Activated T-helper 17 cell treated with anti-CD3 and anti-CD28 coated beads, Interleukin-2, amount 50 U/mL, for 72 hours (primary cell): ENCODE data around the gene OR4A15. TPM values are rescaled to one million over a fixed set of nuclear protein-coding genes. Genes with fewer than 3 reads are reported as not detected.

Source experiments
- ATAC-seq: fragments of 150-1000 bp; cut with Tn5 transposase; replicated peaks from 2 replicates; pipeline ENCODE4 v1.10.0; 2021; ENCODE audit warnings: mild to moderate bottlenecking, moderate library complexity
- H3K27ac Mint-ChIP-seq: one replicate; pipeline ENCODE4 v1.8.0; 2022; ENCODE audit warnings: mixed read lengths
- H3K27me3 Mint-ChIP-seq: one replicate; pipeline ENCODE4 v1.8.0; 2022; ENCODE audit warnings: mixed read lengths
- H3K36me3 Mint-ChIP-seq: one replicate; pipeline ENCODE4 v1.8.0; 2022; ENCODE audit warnings: low read depth, mild to moderate bottlenecking, mixed read lengths
- H3K4me1 Mint-ChIP-seq: one replicate; pipeline ENCODE4 v1.8.0; 2022; ENCODE audit warnings: mixed read lengths
- H3K4me3 Mint-ChIP-seq: one replicate; pipeline ENCODE4 v1.8.0; 2022; ENCODE audit warnings: mild to moderate bottlenecking, mixed read lengths
- H3K9me3 Mint-ChIP-seq: one replicate; pipeline ENCODE4 v1.8.0; 2022; ENCODE audit warnings: mixed read lengths
- total RNA-seq, 2 donors: library from RNA; stranded (reverse); gene quantifications; one replicate each; pipeline ENCODE4 v1.2.3, GENCODE V29; 2022

OR4A15 gene
- not detected for total RNA-seq

GRCh38 chr11:55367674-55368073, at the start of gene OR4A15:
Gene OR4A15 (plus strand): TSS chr11:55367974. CDS start chr11:55367974, 0 bp downstream.
- no peak within 1 kb of the TSS for H3K27ac Mint-ChIP-seq
- no peaks in the 10 kb centered on the region for H3K4me1 Mint-ChIP-seq
- H3K36me3 Mint-ChIP-seq = no peaks in the 10 kb centered on the region
- H3K9me3 Mint-ChIP-seq = peaks cover 25% of the 10 kb centered on the region
- no peaks in the 10 kb centered on the region for H3K27me3 Mint-ChIP-seq
- H3K4me3 Mint-ChIP-seq = no peak within 1 kb of the TSS
- no peak for ATAC-seq

DNA sequence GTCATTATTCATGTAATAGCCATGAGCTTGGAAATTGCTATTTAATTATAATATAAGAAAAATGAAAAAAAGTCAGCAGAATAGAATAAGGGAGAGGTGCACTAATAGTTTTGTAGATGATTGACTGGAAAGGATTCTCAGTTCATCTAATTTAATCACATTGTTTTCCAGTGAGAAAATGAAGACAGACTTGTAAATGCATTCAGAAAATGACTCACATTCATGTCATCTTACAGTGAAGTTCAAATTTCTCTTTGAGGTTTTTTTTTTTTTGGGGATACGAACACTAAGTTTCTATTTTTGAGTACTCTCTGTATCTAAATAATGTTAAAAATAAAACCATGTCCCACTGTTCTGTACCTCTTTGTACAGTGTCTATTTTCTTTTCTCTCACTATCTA, 43.3 kb upstream of the OR4A15 start:
- H3K27ac Mint-ChIP-seq = no peak overlapping the region
- no peaks in the 10 kb centered on the region for H3K36me3 Mint-ChIP-seq
- no peaks in the 10 kb centered on the region for H3K4me1 Mint-ChIP-seq
- H3K27me3 Mint-ChIP-seq = no peaks in the 10 kb centered on the region
- ATAC-seq = no peak
- H3K4me3 Mint-ChIP-seq = no peak overlapping the region
- H3K9me3 Mint-ChIP-seq = peaks cover 14% of the 10 kb centered on the region

DNA sequence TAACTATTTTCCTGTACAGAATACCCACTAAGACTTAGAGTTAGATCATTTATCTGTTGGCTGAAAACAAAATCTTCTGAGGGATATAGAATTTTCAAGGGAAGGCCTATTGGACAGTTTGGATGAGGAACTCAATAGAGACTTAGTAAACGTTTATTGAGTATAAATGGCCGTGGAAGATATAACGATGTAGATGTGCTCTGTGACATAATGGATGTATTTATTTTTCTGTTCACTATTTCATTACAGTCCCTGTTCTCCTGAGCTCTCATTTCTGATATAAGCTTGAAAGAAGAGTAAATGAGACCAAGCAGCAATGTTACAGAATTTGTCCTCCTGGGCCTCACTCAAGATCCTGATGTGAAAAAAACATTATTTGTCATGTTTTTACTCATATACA, 24.9 kb upstream of the OR4A15 start, which contains the start of gene OR4A16:
TSS of gene OR4A16 (plus strand) at position 301 of the 400 bp plus-strand sequence. CDS start at position 301, 0 bp downstream.
- no peaks in the 10 kb centered on the region for H3K27me3 Mint-ChIP-seq
- peaks cover 17% of the 10 kb centered on the region for H3K9me3 Mint-ChIP-seq
- H3K36me3 Mint-ChIP-seq = no peaks in the 10 kb centered on the region
- no peak within 1 kb of the TSS for H3K4me3 Mint-ChIP-seq
- no peak within 1 kb of the TSS for H3K27ac Mint-ChIP-seq
- ATAC-seq = no peak
- no peaks in the 10 kb centered on the region for H3K4me1 Mint-ChIP-seq

DNA sequence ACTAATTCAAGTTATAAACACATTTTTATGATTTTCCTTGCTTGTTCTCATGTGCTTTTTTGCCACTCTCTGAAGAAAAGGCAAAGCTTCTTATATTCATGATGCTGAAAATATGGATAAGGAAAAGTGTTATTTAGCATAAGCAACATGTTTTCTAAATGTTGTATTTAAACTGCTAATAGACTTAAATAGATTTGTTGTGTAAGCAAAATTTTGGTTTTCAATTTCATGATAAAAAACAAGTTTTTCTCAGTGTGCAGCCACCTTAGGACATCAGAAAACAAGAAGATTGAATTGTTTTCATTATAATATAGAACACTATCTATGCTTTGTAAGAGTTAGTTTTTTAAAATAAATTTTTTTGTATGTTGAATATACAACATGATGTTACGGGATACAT, 22.5 kb upstream of the OR4A15 start:
- H3K27me3 Mint-ChIP-seq = no peaks in the 10 kb centered on the region
- H3K36me3 Mint-ChIP-seq = no peaks in the 10 kb centered on the region
- H3K9me3 Mint-ChIP-seq = peaks cover 20% of the 10 kb centered on the region

GRCh38 chr11:55349032-55349431, 18.7 kb upstream of the OR4A15 start:
- Mint-ChIP-seq H3K9me3 (peaks cover 23% of the 10 kb centered on the region), H3K36me3 (no peaks in the 10 kb centered on the region), H3K27ac (no peak overlapping the region), H3K4me3 (no peak overlapping the region), H3K4me1 (no peaks in the 10 kb centered on the region), H3K27me3 (no peaks in the 10 kb centered on the region)
- ATAC-seq = no peak

More for the DNA sequence above, 22.5 kb upstream of the OR4A15 start:
- Mint-ChIP-seq H3K4me3 (no peak overlapping the region), H3K27ac (no peak overlapping the region), H3K4me1 (no peaks in the 10 kb centered on the region)
- no peak for ATAC-seq

GRCh38 chr11:55357560-55358184, 10.1 kb upstream of the OR4A15 start:
- H3K4me3 Mint-ChIP-seq = no peak overlapping the region
- peaks cover 29% of the 10 kb centered on the region for H3K9me3 Mint-ChIP-seq
- no peaks in the 10 kb centered on the region for H3K4me1 Mint-ChIP-seq
- no peaks in the 10 kb centered on the region for H3K36me3 Mint-ChIP-seq
- no peak overlapping the region for H3K27ac Mint-ChIP-seq
- H3K27me3 Mint-ChIP-seq = no peaks in the 10 kb centered on the region
- no peak for ATAC-seq

DNA sequence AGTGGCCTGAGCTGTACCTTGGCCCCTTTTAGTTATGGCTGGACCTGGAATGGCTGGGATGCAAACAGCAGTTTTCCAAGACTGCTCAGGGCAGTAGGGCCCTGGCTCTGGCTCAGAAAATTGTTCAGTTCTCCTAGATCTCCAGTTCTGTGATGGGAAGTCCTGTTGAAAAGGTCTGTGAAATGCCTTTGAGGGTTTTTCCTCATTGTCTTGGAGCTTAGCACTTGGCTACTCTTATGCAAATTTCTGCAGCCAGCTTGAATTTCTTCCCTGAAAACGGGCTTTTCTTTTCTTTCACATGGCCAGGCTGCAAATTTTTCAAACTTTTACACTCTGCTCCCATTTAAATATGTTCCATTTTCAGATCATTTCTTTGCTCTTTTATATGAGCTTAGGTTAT, 33.2 kb downstream of the OR4A15 start:
- Mint-ChIP-seq H3K4me3 (no peak overlapping the region), H3K27me3 (no peaks in the 10 kb centered on the region), H3K36me3 (no peaks in the 10 kb centered on the region), H3K27ac (no peak overlapping the region), H3K9me3 (peaks cover 19% of the 10 kb centered on the region), H3K4me1 (no peaks in the 10 kb centered on the region)
- no peak for ATAC-seq

Other genes with a start within 250 kb of the OR4A15 start
- not detected for gene TRIM48, start 105.8 kb upstream of the OR4A15 start, total RNA-seq
- not detected for gene OR4A16, start 24.8 kb upstream of the OR4A15 start, total RNA-seq
- not detected for gene OR4C15, start 186.5 kb downstream of the OR4A15 start, total RNA-seq
- gene OR4C16, start 204.2 kb downstream of the OR4A15 start, total RNA-seq = not detected
- not detected for gene OR4C11, start 239.7 kb downstream of the OR4A15 start, total RNA-seq